Measurements from ENCODE around the gene STT3A. TPM values are rescaled to one million over a fixed set of nuclear protein-coding genes. Genes with fewer than 3 reads are reported as not detected.

Gene STT3A
- total and polyA plus RNA-seq, 11 donors, result 21.5 to 98.6 (median 59.1) TPM

DNA sequence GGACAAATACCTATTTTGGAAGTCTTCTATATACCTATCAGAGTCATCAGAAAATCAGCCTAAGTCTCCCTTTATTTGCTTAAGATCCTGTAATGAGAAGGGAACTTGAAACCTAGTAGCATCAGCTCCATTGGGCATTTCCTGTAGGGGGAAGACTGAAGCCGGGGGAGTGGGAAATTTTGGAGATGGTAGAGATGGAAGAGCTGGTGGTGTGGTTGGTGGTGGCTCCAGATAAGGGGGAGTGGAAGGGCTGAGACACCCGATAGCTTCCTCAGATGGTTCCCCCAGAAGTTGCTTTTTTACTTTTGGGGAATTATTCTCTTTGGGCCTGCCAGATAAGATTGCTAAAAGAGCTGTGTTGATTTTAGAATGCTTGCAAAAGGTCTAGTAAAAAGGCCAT lies 39.7 kb upstream of the STT3A start:
- WGBS, 4 donors, result 85 to 95% (median 89%) methylated on average over 2 of the region's 2 CpGs
- Histone ChIP-seq H3K4me3 (no peak overlapping the region), H3K9me3 (peaks cover 0 to 26% (median 20%) of the 10 kb centered on the region in 12 donors), H3K36me3 (no peaks in the 10 kb centered on the region), H3K27me3 (no peaks in the 10 kb centered on the region), H3K4me1 (no peaks in the 10 kb centered on the region), H3K27ac (no peak overlapping the region)
- intact Hi-C loops (cut with DNase I), result no loop called here
- no peak for TF ChIP-seq POLR2A (IDR thresholded peaks at IDR 0.05)
- TF ChIP-seq, protein P1, sequence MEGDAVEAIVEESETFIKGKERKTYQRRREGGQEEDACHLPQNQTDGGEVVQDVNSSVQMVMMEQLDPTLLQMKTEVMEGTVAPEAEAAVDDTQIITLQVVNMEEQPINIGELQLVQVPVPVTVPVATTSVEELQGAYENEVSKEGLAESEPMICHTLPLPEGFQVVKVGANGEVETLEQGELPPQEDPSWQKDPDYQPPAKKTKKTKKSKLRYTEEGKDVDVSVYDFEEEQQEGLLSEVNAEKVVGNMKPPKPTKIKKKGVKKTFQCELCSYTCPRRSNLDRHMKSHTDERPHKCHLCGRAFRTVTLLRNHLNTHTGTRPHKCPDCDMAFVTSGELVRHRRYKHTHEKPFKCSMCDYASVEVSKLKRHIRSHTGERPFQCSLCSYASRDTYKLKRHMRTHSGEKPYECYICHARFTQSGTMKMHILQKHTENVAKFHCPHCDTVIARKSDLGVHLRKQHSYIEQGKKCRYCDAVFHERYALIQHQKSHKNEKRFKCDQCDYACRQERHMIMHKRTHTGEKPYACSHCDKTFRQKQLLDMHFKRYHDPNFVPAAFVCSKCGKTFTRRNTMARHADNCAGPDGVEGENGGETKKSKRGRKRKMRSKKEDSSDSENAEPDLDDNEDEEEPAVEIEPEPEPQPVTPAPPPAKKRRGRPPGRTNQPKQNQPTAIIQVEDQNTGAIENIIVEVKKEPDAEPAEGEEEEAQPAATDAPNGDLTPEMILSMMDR (IDR thresholded peaks at IDR 0.05), result no peak
- ATAC-seq, result no peak
- DNase-seq, result no peak

DNA sequence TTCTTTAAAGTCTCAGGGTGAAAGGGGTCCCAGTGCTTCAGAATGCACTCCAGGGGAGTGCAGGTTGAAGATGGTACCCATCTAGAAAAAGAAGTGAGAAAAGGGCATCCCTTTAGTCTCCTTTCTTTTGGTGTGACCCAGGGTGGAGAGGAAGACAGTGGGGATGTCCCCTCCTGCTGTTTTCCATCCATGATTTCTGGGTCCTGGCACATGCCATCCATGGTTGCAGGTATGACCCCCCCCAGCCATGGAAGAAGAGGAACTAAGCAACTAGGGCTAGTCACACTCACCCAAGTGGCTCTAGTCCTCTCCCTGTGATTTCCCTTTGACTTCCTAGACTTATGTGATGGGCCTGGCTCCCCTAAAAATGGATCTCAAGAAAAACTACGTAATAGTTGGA lies 39.3 kb upstream of the STT3A start:
- Histone ChIP-seq H3K27ac (no peak overlapping the region), H3K4me1 (no peaks in the 10 kb centered on the region), H3K9me3 (peaks cover 0 to 26% (median 20%) of the 10 kb centered on the region in 12 donors), H3K36me3 (no peaks in the 10 kb centered on the region), H3K27me3 (no peaks in the 10 kb centered on the region), H3K4me3 (no peak overlapping the region)
- 91 to 96% (median 93%) methylated on average over 1 of the region's 1 CpG for WGBS, 4 donors
- intact Hi-C loops (cut with DNase I), result no loop called here
- ATAC-seq (no peak), DNase-seq (no peak)
- TF ChIP-seq, protein P1 (IDR thresholded peaks at IDR 0.05), result no peak
- TF ChIP-seq POLR2A (IDR thresholded peaks at IDR 0.05), result no peak

DNA sequence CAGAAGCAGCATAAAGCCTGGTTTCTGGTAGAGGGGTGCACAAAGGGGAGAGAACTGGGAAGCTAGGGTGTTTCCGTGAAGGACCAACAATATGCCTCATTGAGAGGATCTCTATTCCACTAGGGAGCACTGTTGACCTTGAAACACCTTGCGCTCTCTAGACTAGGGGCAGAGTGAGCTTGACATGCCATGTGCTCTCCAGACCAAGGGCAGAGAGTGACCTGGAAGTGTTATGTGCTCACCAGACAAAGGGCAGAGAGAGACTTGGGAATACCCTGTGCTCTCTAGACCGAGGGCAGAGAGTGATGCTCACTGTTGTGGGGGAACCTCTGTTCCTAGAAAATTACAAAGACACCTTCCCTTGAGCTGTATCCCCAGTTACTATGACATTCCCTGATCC lies 38.6 kb upstream of the STT3A start:
- Histone ChIP-seq H3K27ac (no peak overlapping the region), H3K36me3 (no peaks in the 10 kb centered on the region), H3K4me3 (no peak overlapping the region), H3K9me3 (peaks cover 0 to 26% (median 20%) of the 10 kb centered on the region in 12 donors), H3K27me3 (no peaks in the 10 kb centered on the region), H3K4me1 (no peaks in the 10 kb centered on the region)
- WGBS, 4 donors, result 80 to 85% (median 84%) methylated on average over 3 of the region's 3 CpGs
- no peak for DNase-seq
- no peak for ATAC-seq
- intact Hi-C loops (cut with DNase I), result no loop called here
- TF ChIP-seq, protein P1 (IDR thresholded peaks at IDR 0.05), result no peak
- TF ChIP-seq POLR2A (IDR thresholded peaks at IDR 0.05), result no peak

DNA sequence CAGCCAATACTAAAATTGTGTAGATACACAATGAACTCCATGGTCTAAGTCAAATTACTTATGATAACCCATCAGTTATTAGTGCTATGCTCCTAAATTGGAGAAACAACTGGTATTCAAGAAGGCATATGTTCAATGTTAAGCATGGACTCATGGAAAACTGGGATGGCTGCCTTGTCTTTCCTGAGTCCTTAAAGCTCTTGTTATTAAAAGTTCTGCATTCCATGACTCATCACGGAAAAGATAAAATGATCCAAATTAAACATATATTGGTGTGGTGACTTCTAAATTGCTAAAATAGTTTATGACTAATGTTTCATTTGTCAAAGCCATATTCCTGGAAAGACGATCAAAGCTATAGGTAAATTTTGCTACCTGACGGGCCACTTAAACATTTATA lies 32.8 kb upstream of the STT3A start:
- Histone ChIP-seq H3K4me3 (no peak overlapping the region), H3K9me3 (no peaks in the 10 kb centered on the region), H3K27me3 (no peaks in the 10 kb centered on the region), H3K4me1 (no peaks in the 10 kb centered on the region), H3K36me3 (no peaks in the 10 kb centered on the region), H3K27ac (no peak overlapping the region)
- no peak for DNase-seq
- 81 to 86% (median 82%) methylated on average over 3 of the region's 3 CpGs for WGBS, 4 donors
- no peak for ATAC-seq
- TF ChIP-seq, protein P1 (IDR thresholded peaks at IDR 0.05), result no peak
- TF ChIP-seq POLR2A (IDR thresholded peaks at IDR 0.05), result no peak
- intact Hi-C loops (cut with DNase I), result loop anchor here in 2 of 10 donors (10.0 kb wide), 2 partner anchors 65 to 315 kb away; partner anchors contain the start of gene CHEK1 (in 1 of the 2)

Data from heart left ventricle (tissue), 16 donors.